ENCODE data around the gene ZSWIM3.

GRCh38 chr20:45886590-45887345 is 29.4 kb downstream of the ZSWIM3 start:
- TF ChIP-seq CTCF (IDR thresholded peaks at IDR 0.05) (no peak), EP300 (IDR thresholded peaks at IDR 0.05) (no peak), POLR2A (IDR thresholded peaks at IDR 0.05) (no peak)
